GM19395 (cell line): ENCODE results near the gene NEK7.

ENCODE experiments used
- ATAC-seq: cut with Tn5 transposase; IDR thresholded peaks from one replicate; pipeline ENCODE4 v1.9.1; 2021; ENCODE audit warnings: mild to moderate bottlenecking, moderate library complexity; ENCODE audit not compliant: unreplicated experiment

The NEK7 gene

DNA sequence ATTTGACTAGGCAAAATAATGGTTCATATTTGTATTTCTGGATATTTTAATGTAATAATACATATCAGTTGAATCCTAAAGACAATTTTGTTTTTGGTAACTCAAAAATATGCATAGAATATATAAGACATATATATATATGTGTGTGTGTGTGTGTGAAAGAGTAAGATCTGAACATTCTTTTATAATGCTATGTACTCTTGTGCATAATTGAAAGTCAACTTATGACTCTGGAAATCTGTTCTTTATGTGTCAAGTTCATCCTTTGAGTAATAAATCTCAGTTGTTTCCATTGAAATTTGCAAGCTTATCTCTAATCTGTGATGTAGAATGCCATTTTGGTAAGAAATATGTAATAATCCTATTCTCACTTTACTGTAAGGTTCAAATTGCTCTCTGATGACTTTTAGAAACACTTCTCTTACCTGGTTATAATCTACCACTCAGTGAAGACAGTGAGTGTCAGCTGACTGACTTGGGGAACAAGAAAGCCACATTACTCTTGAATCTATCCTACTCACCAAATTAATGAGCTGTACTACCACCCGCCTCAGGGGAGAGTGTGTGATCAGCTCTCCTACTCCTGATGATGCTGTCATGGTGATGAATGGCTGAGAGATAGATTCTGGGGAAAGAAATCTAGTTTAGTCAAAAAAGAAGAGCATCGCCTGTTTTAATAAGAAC, 15.0 kb upstream of the NEK7 start:
- no peak for ATAC-seq

DNA sequence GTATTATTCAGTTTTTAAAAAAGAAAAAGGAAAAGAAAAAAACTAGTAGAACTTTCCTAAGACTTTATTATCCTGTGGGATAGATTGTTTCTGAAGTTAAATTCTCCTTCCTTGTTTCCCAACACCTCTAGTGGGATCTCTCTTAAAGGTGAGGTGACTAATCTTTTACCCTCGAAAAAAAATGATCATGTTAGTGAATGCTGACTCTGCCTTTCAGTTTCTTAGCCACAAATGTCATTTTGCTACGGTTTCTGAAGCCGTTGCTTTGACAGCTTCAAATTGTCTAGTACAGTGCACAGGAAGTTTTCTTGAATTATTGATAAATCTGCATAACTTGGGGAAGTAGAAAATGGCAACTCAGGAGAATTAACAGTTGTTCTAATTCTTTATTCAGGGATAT, 13.0 kb upstream of the NEK7 start:
- no peak for ATAC-seq

DNA sequence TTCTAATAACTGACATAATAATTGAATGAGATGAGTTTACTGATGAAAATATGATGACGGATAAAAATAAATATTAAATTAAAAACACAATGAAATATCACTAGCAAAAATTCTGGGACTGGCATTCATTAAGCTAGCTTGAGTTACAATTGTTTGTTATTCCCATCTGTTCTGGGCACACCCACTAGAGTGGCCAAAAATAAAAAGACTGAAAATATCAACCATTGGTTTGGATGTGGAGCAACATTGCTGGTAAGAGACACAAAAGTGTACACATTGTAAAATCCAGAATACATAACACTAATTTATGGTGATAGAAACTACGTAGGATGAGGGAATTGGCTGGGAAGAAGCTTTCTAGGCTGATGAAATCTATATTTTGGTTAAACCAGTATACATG, 9.6 kb upstream of the NEK7 start:
- ATAC-seq = no peak

DNA sequence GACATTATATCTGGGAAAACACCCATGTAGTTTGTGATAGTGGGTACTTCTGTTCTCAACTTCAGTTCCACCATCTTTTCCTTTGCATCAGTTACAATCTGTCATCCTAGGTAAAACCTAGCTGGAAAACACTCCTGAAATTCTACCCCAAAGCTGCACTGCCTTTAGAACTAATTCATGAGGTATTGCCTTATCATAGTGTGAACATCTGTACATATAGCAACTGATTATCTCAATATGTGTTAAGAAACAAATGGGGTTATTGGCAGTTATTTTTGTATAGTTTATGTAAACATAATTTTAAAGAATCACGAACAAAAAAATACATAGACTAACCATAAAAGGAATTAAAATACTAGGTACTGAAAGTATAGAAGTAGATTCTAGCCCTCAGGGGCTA, 6.4 kb upstream of the NEK7 start:
- no peak for ATAC-seq

DNA sequence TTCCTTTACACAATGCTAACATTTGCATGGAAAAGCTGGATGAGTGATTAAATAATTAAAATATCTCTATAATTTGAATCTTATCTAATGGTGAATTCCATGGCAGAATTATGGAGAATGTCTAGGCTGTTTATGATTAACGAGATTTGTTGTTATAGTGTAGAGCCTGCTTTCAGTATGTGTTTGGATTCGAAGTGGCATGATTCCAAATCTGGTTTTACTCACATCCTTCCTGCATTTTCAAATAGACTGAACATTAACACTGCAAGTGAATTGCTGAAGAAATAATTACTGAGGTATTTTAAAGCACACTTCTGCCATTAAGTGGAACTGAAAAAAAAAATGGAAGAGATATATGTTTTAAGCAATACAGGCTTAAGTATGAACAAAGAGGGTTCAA, 5.1 kb upstream of the NEK7 start:
- no peak for ATAC-seq

DNA sequence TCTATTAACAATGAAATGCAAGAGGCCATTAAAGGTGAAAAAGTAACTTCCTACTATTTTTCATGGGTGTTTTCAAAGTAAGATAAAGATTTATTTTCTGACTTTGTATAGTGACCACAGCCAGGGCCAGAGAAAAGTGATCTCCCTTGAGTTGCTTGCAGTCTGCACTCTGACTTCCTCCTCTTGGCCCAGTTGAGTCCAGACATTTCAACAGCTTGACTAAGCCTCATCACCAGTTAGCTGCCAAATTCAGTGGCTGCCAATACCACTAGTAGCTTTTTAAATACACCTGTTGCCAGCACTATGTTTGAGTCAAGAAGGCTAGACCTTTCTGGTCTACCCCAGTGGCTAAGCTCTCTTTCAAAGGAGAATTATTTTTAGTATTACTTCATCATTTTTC, 3.7 kb upstream of the NEK7 start:
- no peak for ATAC-seq

DNA sequence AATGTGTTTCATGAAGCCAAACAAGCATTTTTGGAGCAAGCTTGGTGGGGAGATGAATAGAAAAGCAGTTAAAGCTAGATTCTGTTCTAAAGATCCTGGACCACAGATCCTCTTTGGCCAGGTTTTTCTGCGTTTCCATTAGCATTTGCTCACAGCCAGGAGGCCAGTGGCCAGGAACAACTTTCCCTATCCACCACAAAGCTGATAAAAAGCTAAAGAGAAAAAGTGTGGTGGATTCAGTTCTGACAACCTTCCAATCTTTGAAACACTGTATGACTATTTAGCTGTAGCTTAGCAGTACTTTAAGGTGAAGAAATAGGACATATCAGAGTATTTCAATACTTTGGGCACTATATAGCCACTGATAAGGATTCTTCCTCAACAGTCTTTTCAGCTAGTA, 3.0 kb upstream of the NEK7 start:
- ATAC-seq = no peak

DNA sequence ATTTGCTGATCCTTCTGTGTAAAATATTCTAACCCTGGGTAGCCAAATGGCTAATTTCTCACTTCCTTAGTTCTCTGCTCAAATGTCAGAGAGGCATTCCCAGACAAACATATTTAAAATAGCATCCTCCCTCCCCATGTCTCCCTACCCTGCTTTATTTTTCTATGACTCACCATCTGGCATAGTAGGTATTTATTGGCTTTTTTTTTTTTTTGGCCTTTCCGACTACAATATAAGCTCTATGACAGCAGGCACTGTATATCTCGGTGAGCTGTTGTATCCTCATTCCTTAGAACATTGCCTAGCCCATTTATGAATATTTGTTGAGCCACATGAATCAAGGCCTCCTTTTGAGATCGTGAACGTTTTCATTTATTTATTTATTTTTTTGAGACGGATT, 1.5 kb upstream of the NEK7 start:
- no peak for ATAC-seq

DNA sequence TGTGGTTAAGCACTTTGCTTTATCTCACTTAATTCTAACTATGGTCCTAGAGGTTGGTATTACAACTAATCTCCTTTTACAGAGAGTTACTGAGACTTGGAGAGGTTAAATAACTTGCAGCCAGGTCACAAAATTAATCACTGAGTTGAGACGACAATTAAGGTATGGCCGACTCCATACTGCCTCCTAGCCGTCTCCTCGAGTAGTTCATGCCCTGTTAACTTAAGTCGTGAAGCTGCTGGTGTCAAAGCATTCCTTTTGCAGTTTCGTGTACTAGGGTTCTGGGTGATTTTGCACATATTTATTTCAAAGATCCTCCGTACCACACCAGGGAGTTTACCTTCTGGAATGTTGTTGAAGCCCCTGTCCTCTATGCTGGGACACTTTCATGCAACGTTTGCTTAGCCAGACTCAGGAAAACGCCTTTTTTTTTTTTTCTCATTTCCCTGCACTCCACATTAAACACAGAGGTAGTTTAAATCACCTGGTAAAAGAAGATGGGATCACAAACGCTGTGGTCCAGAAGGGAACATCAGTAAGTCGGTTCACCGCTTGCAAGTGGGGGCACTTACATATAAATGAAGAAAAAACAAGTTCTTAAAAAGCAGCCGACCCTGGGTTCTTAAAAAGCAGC, 570 bp upstream of the NEK7 start:
- ATAC-seq = peak; percentile 34

DNA sequence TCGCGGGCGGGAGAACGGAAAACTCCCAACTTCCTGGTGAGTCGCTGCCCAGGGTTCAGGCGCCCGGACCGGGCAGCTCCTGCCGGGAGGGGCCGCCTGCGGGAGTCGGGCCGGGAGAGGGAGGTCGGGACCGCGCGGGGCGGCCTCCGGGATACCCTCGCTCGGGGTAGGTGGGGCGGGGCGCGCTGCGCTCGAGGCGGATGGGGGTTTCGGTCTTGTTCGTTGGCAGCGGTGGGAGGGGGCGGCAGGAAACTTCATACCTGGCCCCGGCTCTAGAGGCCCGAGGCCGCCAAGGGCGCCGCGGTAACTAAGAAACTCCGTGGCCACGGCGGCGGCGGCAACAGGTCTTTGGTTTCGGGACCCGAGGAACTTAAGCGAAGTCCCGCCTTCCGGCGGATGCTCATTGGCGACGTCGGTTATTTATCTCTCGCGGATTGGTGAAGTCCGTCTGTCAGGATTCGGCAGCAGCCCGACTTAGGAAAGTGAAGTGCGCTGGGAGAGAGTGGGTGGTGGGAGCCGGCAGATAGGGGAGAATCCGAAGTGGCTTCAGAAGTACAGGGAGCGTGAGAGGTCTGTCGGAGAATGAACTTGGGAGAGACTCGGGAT, 546 bp downstream of the NEK7 start:
- ATAC-seq = peak; percentile 54

DNA sequence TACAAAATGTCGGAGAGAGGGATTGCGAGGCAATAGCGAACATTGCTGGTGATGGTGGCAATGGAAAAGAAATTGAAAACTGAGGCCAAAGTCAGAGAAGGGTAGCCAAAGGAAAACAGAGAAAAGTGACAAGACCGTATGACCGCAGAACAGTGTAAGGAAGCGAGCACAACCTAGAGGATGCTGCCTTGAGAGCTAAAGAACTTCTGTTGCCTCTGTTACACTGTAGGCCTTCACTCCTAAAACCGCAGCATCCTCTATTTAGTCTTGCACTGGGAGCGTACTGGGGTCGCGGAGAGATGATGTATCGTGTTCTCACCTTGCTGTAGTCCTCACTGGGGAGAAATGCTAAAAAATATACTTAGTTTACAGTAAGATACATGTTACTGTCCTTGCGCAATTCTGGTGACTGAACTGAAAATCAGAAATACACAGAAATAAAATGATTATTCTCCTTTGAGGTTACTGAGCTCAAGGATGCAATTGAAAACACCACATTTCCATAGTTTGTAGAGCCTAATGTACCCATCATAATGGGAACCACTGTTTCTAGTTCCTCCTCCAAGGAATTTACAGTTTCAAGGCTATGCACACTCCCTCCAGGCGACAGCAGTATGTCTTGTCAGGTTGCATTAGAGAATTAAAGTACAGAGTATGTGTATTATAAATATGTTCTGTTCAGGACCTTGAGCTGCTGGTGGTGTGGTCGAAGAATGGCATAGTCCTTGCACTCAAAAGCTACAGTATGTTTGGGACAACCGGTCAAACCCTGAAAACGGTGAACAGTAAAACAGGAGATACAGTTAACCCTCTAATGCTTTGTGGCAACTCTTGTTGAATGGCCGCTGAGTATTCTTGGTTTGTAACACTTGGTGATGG, 1.3 kb downstream of the NEK7 start:
- no peak for ATAC-seq

DNA sequence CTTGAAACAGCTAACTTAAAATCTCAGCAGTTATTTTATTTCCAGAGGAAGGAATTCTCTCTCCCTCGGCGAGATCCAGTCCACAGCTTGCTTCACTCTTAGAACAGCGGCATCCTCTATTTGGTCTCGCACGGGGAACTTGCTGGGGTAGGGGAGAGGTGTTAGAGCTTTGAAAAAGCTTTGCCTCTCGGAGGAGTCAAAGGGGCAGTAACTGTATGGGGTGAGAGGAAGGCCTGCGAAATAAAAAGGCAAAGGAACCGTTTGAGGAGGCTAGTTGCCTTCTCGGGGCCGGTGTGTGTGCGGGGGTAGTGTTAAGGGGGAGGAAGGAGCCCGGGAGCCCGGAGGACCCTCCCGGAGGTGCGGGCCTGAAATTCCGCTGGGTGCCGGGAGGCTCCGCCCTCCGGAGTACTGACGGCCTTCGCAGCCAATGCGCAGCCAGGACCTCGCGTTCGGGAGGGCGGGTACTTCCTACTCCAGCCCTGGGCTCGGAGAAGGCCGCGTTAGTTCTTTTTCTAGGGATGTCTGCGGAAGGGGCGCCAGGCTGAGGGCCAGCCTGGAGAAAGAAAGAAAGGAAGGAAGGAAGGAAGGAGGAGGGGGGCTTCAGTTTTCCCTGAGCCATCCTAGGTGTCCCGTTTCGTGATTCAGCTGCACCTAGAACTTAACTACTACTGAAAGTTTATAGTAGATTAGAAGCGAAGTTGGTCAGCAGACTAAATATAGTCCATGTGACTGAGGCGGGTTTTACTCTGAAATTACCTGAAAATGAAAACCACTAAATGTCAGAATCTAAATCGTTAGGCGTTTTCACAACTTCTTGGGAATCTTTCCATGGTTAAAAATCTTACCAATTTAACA, 2.2 kb downstream of the NEK7 start:
- ATAC-seq = peak; percentile 64

DNA sequence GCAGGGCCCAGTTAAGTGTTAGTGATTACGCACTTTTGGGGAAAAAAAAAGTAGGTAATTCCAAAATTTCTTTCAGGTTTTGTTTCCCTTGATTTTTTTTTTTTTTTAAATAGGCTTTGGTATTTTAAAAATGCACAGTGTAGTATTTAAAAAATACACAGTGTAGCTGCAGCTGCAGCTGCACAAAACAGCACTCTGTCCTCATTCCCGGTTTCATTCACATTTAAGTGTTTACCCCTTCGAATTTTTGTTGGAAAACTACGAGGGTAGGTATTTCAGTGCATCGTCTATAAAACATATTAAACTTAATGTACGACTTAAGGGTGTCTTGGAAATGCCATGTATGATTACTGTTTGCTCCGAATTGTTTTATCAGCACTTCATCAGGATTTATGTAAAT, 3.4 kb downstream of the NEK7 start:
- ATAC-seq = no peak

DNA sequence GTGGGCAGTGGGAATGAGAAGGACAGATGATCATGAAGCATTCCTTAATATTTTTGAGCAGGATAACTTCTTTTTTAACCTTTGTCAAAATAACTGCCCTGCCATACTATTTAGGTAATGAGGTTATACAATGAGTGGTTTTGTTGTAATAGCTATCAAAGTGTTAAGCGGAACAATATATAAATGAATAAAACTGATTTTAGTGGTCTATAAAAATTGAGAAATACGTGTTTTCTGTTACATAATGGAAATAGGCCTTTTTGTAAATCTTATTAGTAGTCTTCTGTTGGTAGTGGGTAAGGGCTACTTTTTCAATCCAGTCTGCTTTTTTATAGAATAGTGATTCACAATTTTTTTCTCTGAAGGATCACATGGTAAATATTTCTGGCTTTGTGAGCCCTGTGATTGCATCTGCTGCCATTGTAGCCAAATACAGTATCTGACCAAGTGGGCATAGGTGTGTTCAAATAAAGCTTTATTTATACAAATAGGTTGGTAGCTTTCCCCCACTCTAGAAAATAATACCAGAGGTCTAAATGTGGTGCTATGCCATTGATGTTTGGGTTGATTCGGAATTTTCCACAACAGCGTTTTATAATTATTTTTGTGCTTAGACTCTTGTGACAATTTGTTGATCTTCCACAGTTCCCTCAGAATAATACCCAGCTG, 4.3 kb downstream of the NEK7 start:
- no peak for ATAC-seq

DNA sequence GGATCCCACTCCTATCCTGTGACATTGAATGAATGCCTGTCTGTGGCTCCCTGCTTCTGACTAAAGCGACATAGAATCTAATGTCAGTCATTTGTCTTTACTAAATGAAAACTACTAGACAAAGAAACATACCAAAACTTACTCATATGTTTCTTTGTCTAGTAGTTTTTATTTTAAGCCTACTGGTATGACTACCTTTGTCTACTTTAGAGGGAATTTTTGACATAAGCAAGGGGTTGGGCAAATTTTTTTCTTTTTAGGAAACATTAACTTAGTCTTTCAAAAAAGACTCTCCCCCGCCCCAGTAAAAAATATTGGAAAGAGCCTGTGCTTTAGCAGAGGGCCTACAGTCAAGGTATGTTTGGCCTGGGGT, 4.9 kb downstream of the NEK7 start:
- no peak for ATAC-seq

DNA sequence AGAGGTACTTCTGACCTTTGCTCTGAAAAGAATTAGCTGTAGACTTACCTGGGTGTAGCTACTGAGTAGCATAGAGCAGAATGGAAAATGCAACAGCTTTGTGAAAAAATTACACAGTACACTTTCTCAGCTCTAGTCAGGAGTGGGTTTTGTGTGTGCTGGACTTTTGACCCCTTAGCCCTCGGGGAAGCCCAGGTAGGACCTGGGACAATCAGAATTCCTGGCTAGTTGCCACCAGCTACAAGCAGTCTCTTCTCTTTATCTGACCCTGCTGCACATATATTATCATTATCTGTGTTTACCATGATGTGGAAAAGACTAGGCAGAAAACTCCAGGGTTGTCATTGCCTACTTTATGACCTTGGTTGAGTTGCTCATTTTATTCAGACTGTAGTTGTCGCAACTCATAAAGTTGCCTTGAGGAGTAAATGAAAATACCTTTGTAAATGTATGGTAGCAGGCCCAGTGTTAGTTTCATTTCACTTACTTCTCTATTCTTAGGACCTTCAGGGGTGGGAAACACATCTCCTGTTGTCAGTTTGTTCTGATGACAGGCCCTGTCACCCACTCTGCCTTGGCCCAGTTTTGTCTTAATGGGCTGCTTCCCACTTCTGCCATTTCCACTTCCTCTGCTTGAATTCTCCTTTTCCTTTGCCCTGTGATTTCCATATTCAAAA, 5.4 kb downstream of the NEK7 start:
- peak; percentile 27 for ATAC-seq

DNA sequence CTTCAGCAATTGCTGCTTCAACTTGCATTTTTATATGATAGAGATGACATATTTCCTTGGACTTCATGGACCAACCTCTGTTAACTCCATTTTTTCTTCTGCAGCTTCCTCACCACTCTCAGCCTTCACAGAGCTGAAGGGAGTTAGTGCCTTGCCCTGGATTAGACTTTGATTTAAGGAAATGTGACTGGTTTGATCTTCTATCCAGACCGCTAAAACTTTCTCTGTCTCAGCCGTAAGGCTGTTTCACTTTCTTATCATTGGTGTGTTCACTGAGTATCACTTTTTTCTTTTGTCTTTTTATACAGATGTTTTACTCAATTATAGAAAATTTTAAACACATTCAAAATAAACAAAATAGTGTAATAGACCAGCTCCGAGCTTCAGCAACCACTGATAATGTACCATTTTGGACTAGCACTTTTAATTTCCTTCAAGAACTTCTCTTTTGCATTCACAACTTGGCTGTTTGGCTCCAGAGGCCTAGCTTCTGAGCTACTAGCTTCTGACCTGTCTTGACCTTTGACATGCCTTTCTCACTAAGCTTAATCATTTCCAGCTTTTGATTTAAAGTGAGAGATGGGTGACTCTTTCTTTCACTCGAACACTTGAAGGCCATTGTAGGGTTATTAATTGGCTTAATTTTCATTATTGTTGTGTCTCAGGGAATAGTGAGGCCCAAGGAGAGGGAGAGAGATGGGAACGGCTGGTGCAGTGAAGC, 9.3 kb downstream of the NEK7 start:
- peak; percentile 42 for ATAC-seq

DNA sequence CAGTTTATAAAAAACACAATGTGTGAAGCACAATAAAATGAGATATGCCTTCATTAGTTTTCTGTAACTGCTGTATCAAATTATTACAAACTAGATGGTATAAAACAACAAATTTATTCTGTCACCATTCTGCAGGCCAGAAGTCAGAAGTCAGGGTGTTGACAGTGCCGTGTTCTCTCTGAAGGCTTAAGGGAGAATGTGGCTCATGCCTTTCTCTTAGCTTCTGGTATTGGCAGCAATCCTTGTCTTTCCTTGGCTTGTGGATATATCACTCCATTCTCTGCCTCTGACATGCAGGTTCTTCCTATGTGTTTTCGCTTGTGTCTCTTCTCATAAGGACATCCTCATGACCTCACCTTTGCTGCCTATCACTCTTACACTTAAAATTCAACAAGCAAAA, 10.1 kb downstream of the NEK7 start:
- ATAC-seq = no peak

DNA sequence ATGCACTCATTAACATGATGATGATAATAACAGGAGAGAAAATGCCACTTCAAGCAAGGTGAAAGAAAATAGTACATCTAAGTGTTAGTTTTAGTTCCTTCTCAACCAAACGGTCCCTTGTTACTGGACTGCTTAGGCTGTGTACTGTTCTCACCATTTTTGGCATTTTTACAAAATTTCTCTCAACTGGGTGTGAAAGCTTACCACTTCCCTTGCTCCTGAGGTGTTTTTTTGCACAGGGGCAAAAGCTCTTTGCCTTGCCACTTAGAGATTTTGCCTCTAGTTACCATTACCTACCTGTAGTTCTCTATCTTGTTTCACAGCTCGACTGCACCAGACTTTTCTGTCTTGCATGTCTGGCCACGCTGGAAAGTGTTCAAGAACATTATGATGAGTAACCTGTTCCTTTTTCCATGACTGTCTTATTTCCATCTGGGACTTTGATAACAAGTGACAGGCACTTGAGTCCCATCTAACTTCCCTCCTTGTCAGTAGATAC, 10.7 kb downstream of the NEK7 start:
- peak; percentile 59 for ATAC-seq
